ENCODE measurements around the gene TMA7.

- TF ChIP-seq GATA2 (IDR thresholded peaks at IDR 0.05; ENCODE audit: low read depth, low read length) (no peak), GATA3 (IDR thresholded peaks at IDR 0.05; ENCODE audit: low read depth, low read length) (no peak)
These were observed 24.7 kb upstream of the TMA7 start for GRCh38 chr3:48415251-48415953.
